ENCODE results near the gene RIMKLB.

DNA sequence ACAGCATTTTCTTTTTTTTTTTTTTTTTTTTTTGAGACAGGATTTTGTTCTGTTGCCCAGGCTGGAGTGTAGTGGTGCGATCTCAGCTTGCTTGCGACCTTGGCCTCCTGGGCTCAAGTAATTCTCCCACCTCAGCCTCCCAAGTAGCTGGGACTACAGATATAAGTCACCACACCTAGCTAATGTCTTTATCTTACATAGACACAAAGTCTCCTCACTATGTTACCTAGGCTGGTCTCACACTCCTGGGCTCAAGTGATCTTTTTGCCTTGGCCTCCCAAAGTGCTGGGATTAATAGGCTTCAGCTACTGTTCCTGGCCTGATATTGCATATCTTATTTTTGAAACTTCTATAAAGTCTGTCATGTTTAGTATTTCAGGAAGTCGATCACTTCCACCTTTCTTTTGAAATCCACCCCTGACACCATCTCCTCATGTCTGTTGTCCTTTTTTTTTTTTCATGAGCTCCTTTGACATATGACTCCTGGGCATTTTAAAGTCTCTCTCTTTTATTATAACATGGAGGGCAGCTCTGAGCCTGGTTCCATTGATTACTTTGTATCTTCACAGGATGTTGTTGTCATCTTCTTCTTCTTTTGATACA lies 118.8 kb downstream of the RIMKLB start:
- TF ChIP-seq, protein P1, sequence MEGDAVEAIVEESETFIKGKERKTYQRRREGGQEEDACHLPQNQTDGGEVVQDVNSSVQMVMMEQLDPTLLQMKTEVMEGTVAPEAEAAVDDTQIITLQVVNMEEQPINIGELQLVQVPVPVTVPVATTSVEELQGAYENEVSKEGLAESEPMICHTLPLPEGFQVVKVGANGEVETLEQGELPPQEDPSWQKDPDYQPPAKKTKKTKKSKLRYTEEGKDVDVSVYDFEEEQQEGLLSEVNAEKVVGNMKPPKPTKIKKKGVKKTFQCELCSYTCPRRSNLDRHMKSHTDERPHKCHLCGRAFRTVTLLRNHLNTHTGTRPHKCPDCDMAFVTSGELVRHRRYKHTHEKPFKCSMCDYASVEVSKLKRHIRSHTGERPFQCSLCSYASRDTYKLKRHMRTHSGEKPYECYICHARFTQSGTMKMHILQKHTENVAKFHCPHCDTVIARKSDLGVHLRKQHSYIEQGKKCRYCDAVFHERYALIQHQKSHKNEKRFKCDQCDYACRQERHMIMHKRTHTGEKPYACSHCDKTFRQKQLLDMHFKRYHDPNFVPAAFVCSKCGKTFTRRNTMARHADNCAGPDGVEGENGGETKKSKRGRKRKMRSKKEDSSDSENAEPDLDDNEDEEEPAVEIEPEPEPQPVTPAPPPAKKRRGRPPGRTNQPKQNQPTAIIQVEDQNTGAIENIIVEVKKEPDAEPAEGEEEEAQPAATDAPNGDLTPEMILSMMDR (conservative IDR thresholded peaks at IDR 0.05; ENCODE audit: low read depth, low read length): no peak
- TF ChIP-seq POLR2A (IDR thresholded peaks at IDR 0.05; ENCODE audit: low read depth, low read length): no peak
- no peak for TF ChIP-seq CEBPB (IDR thresholded peaks at IDR 0.05; ENCODE audit: low read depth, low read length)
- no peak for TF ChIP-seq MXI1 (IDR thresholded peaks at IDR 0.05; ENCODE audit: borderline replicate concordance, low read depth, low read length)
- no peak for TF ChIP-seq RAD21 (IDR thresholded peaks at IDR 0.05; ENCODE audit: low read length)
- no peak for TF ChIP-seq USF2 (IDR thresholded peaks at IDR 0.05; ENCODE audit: low read depth, low read length)
- no peak for TF ChIP-seq RFX5 (IDR thresholded peaks at IDR 0.05; ENCODE audit: low read depth, low read length)
